H9 (cell line): Measurements from ENCODE around the gene HPCAL1. TPM values are rescaled to one million over a fixed set of nuclear protein-coding genes. Genes with fewer than 3 reads are reported as not detected.

ENCODE experiments used
- DNase-seq: peaks from one replicate; pipeline ENCODE4 v3.0.0-alpha.2; 2017
- H2AFZ ChIP-seq: one replicate; pipeline ENCODE4 v1.6.1; 2013; ENCODE audit warnings: mild to moderate bottlenecking, low read length, control low read depth, moderate library complexity
- H2AK5ac ChIP-seq: 2 replicates; pipeline ENCODE4 v1.6.1; 2013; ENCODE audit warnings: low read length, control low read depth, mixed read lengths; ENCODE audit not compliant: insufficient read length
- H2BK120ac ChIP-seq: one replicate; pipeline ENCODE4 v1.6.1; 2013; ENCODE audit warnings: low read depth, mild to moderate bottlenecking, low read length, control low read depth, inconsistent platforms; ENCODE audit not compliant: poor library complexity, severe bottlenecking
- H2BK12ac ChIP-seq: 2 replicates; pipeline ENCODE4 v1.6.1; 2013; ENCODE audit warnings: low read length, control low read depth, mixed read lengths, low read depth; ENCODE audit not compliant: insufficient read length
- H2BK15ac ChIP-seq: 2 replicates; pipeline ENCODE4 v1.6.1; 2013; ENCODE audit warnings: low read depth, low read length, control low read depth
- H2BK20ac ChIP-seq: one replicate; pipeline ENCODE4 v1.6.1; 2013; ENCODE audit warnings: low read depth, mild to moderate bottlenecking, low read length, control low read depth, inconsistent platforms; ENCODE audit not compliant: poor library complexity, severe bottlenecking
- H2BK5ac ChIP-seq: 2 replicates; pipeline ENCODE4 v1.6.1; 2013; ENCODE audit warnings: low read length, control low read depth, mixed read lengths; ENCODE audit not compliant: insufficient read length
- H3K14ac ChIP-seq: 2 replicates; pipeline ENCODE4 v1.6.1; 2013; ENCODE audit warnings: low read length, control low read depth; ENCODE audit not compliant: insufficient read depth
- H3K18ac ChIP-seq: 2 replicates; pipeline ENCODE4 v1.6.1; 2013; ENCODE audit warnings: low read depth, mild to moderate bottlenecking, mixed read lengths, low read length, control low read depth; ENCODE audit not compliant: insufficient read length
- H3K23ac ChIP-seq: 2 replicates; pipeline ENCODE4 v1.6.1; 2013; ENCODE audit warnings: low read length, control low read depth, mixed read lengths, low read depth; ENCODE audit not compliant: insufficient read length
- H3K23me2 ChIP-seq: 2 replicates; pipeline ENCODE4 v1.6.1; 2013; ENCODE audit warnings: low read depth, mild to moderate bottlenecking, mixed read lengths, low read length, control low read depth; ENCODE audit not compliant: insufficient read length, poor library complexity, severe bottlenecking
- H3K27ac ChIP-seq: 2 replicates; pipeline ENCODE4 v1.5.1; 2013; ENCODE audit warnings: low read length, control low read depth, mixed read lengths, low read depth; ENCODE audit not compliant: insufficient read length
- H3K27me3 ChIP-seq: 2 replicates; pipeline ENCODE4 v1.6.1; 2013; ENCODE audit warnings: low read length, control low read depth, inconsistent platforms; ENCODE audit not compliant: insufficient read depth
- H3K4ac ChIP-seq: 2 replicates; pipeline ENCODE4 v1.6.1; 2013; ENCODE audit warnings: low read depth, mild to moderate bottlenecking, control low read depth, inconsistent platforms, low read length, moderate library complexity
- H3K4me1 ChIP-seq: 2 replicates; pipeline ENCODE4 v1.6.1; 2013; ENCODE audit warnings: low read length, control low read depth, inconsistent platforms; ENCODE audit not compliant: insufficient read depth
- H3K4me2 ChIP-seq: 2 replicates; pipeline ENCODE4 v1.6.1; 2013; ENCODE audit warnings: low read length, control low read depth, mixed read lengths; ENCODE audit not compliant: insufficient read length, insufficient read depth
- H3K56ac ChIP-seq: 2 replicates; pipeline ENCODE4 v1.6.1; 2013; ENCODE audit warnings: low read depth, mild to moderate bottlenecking, mixed read lengths, low read length, control low read depth; ENCODE audit not compliant: insufficient read length
- H3K79me1 ChIP-seq: 2 replicates; pipeline ENCODE4 v1.6.1; 2013; ENCODE audit warnings: low read depth, mild to moderate bottlenecking, moderate library complexity, low read length, control low read depth, inconsistent platforms; ENCODE audit not compliant: insufficient read depth, poor library complexity, severe bottlenecking
- H3K79me2 ChIP-seq: 2 replicates; pipeline ENCODE4 v1.6.1; 2013; ENCODE audit warnings: low read length, control low read depth, inconsistent platforms; ENCODE audit not compliant: insufficient read depth
- H3K9ac ChIP-seq: 2 replicates; pipeline ENCODE4 v1.6.1; 2013; ENCODE audit warnings: low read length, control low read depth, mixed read lengths; ENCODE audit not compliant: insufficient read length; ENCODE audit errors: extremely low read depth
- H3K9me3 ChIP-seq: one replicate; pipeline ENCODE4 v1.6.1; 2013; ENCODE audit warnings: low read depth, low read length, inconsistent platforms; ENCODE audit not compliant: control insufficient read depth
- H3T11ph ChIP-seq: one replicate; pipeline ENCODE4 v1.6.1; 2013; ENCODE audit warnings: mild to moderate bottlenecking, low read length, control low read depth, inconsistent platforms
- H4K20me1 ChIP-seq: one replicate; pipeline ENCODE4 v1.6.1; 2013; ENCODE audit not compliant: control insufficient read depth, insufficient read length, insufficient read depth
- H4K5ac ChIP-seq: 2 replicates; pipeline ENCODE4 v1.6.1; 2013; ENCODE audit warnings: low read depth, mild to moderate bottlenecking, mixed read lengths, low read length, control low read depth; ENCODE audit not compliant: insufficient read length
- H4K8ac ChIP-seq: replicated peaks from 2 replicates; pipeline ENCODE4 v1.6.1; 2013; ENCODE audit warnings: low read length, control low read depth, mixed read lengths, low read depth; ENCODE audit not compliant: insufficient read length
- H4K91ac ChIP-seq: 2 replicates; pipeline ENCODE4 v1.6.1; 2013; ENCODE audit warnings: low read depth, mild to moderate bottlenecking, moderate library complexity, mixed read lengths, low read length, control low read depth; ENCODE audit not compliant: insufficient read length
- H3K27ac Mint-ChIP-seq, 3 experiments: 2 replicates in 2 of 3; 3 replicates in 1 of 3; pipeline ENCODE4 v1.8.0; 2020 to 2021; ENCODE audit warnings: mixed read lengths in 3 of 3, mild to moderate bottlenecking in 1 of 3, moderate library complexity in 1 of 3
- H3K27me3 Mint-ChIP-seq: 2 replicates; pipeline ENCODE4 v1.8.0; 2021; ENCODE audit warnings: low read depth, mild to moderate bottlenecking, moderate library complexity, mixed read lengths
- H3K36me3 Mint-ChIP-seq, 3 experiments: 2 replicates in 2 of 3; 3 replicates in 1 of 3; pipeline ENCODE4 v1.8.0; 2020 to 2021; ENCODE audit warnings: low read depth in 3 of 3, mixed read lengths in 3 of 3; ENCODE audit not compliant: insufficient read depth in 1 of 3
- H3K4me1 Mint-ChIP-seq, 2 experiments: 2 replicates each; pipeline ENCODE4 v1.8.0; 2020; ENCODE audit warnings: mixed read lengths in 2 of 2
- H3K4me3 Mint-ChIP-seq, 2 experiments: 2 replicates in 1 of 2; 3 replicates in 1 of 2; pipeline ENCODE4 v1.8.0; 2020 to 2021; ENCODE audit warnings: mild to moderate bottlenecking in 2 of 2, mixed read lengths in 2 of 2, moderate library complexity in 1 of 2
- H3K9me3 Mint-ChIP-seq, 2 experiments: 2 replicates in 1 of 2; 3 replicates in 1 of 2; pipeline ENCODE4 v1.8.0; 2020; ENCODE audit warnings: mild to moderate bottlenecking in 2 of 2, mixed read lengths in 2 of 2, moderate library complexity in 1 of 2
- CTCF ChIP-seq: fragments of 200-600 bp; sonication (generic); conservative IDR thresholded peaks from 3 replicates; pipeline ENCODE4 v1.8.0; 2021; ENCODE audit warnings: antibody characterized with exemption, mild to moderate bottlenecking
- WGBS: extraction: QIAGEN DNeasy Blood & Tissue Kit; methylation state at CpG from one replicate; pipeline ENCODE4 v1.1.7; 2013; ENCODE audit warnings: missing lambda C conversion rate, low lambda C conversion rate, mixed read lengths; ENCODE audit not compliant: insufficient read length; ENCODE audit errors: extremely low coverage; 5-methylcytosine and 5-hydroxymethylcytosine counted together
- total RNA-seq: library from RNA; stranded (reverse); gene quantifications from 2 replicates; pipeline ENCODE4 v1.2.1, GENCODE V29; 2021

Gene HPCAL1
- total RNA-seq, 1 experiment from 2014 or later: 4.7 TPM

- peaks cover 3 to 12% of the 10 kb centered on the region in 2 experiments for H3K9me3 Mint-ChIP-seq
- Histone ChIP-seq H3K56ac (no peak overlapping the region), H3K4ac (no peak overlapping the region), H4K91ac (no peak overlapping the region), H3T11ph (no peak overlapping the region), H2BK15ac (no peak overlapping the region), H2AFZ (no peak overlapping the region), H3K27ac (no peak overlapping the region), H3K9me3 (no peaks in the 10 kb centered on the region), H3K9ac (no peak overlapping the region), H4K5ac (no peak overlapping the region), H3K14ac (no peak overlapping the region), H3K4me1 (no peaks in the 10 kb centered on the region), H2AK5ac (no peak overlapping the region), H2BK20ac (no peak overlapping the region), H3K4me2 (no peak overlapping the region), H3K27me3 (no peaks in the 10 kb centered on the region), H2BK12ac (no peak overlapping the region), H3K23ac (no peak overlapping the region), H3K79me1 (no peaks in the 10 kb centered on the region), H3K79me2 (no peaks in the 10 kb centered on the region), H3K18ac (no peak overlapping the region), H4K8ac (no peak overlapping the region), H2BK120ac (no peak overlapping the region), H2BK5ac (no peak overlapping the region), H4K20me1 (no peaks in the 10 kb centered on the region), H3K23me2 (no peaks in the 10 kb centered on the region)
- TF ChIP-seq CTCF: no peak
- no CpG with 5 or more reads among the region's 8 CpGs for WGBS
- H3K4me3 Mint-ChIP-seq: no peak overlapping the region
- DNase-seq: no peak
- peaks cover 0 to 12% (median 9%) of the 10 kb centered on the region in 3 experiments; a peak in 5 of 7 replicates for H3K36me3 Mint-ChIP-seq
- peaks cover 2% of the 10 kb centered on the region for H3K27me3 Mint-ChIP-seq
- H3K27ac Mint-ChIP-seq: no peak overlapping the region
- H3K4me1 Mint-ChIP-seq: peaks cover 4 to 12% of the 10 kb centered on the region in 2 experiments; a peak in 2 of 4 replicates
Observed at GRCh38 chr2:10402653-10403215, 100.0 kb downstream of the HPCAL1 start.
